GM15510 (cell line): ENCODE measurements around the gene ZNF800.

Experiments used
- POLR2A ChIP-seq: IDR thresholded peaks from 3 replicates; pipeline ENCODE4 v1.6.1; 2011; ENCODE audit warnings: borderline replicate concordance; ENCODE audit not compliant: insufficient read length; ENCODE audit errors: extremely low read depth

Gene ZNF800

GRCh38 chr7:127393368-127394058 is 1.0 kb upstream of the ZNF800 start:
- TF ChIP-seq POLR2A: no peak

- no peak for TF ChIP-seq POLR2A
Measured at GRCh38 chr7:127392182-127392565, 334 bp downstream of the ZNF800 start.

GRCh38 chr7:127391591-127392181 is 822 bp downstream of the ZNF800 start:
- no peak for TF ChIP-seq POLR2A

GRCh38 chr7:127390817-127391590 is 1.5 kb downstream of the ZNF800 start:
- TF ChIP-seq POLR2A: no peak

- TF ChIP-seq POLR2A: no peak
Measured at GRCh38 chr7:127390186-127390816, 2.2 kb downstream of the ZNF800 start.

GRCh38 chr7:127389321-127389720 is 3.2 kb downstream of the ZNF800 start:
- TF ChIP-seq POLR2A: no peak

- TF ChIP-seq POLR2A: no peak
Measured at GRCh38 chr7:127387974-127388373, 4.5 kb downstream of the ZNF800 start.

- no peak for TF ChIP-seq POLR2A
Measured at GRCh38 chr7:127383123-127383835, 9.2 kb downstream of the ZNF800 start.

- no peak for TF ChIP-seq POLR2A
Measured at GRCh38 chr7:127382301-127383085, 10.0 kb downstream of the ZNF800 start.

- TF ChIP-seq POLR2A: no peak
Measured at GRCh38 chr7:127380479-127380878, 12.0 kb downstream of the ZNF800 start.

- no peak for TF ChIP-seq POLR2A
Measured at GRCh38 chr7:127379642-127380041, 12.9 kb downstream of the ZNF800 start.

- TF ChIP-seq POLR2A: no peak
Measured at GRCh38 chr7:127378537-127378936, 14.0 kb downstream of the ZNF800 start.

- TF ChIP-seq POLR2A: no peak
Measured at GRCh38 chr7:127377425-127377824, 15.1 kb downstream of the ZNF800 start.

- no peak for TF ChIP-seq POLR2A
Measured at GRCh38 chr7:127375631-127376030, 16.9 kb downstream of the ZNF800 start.
